H1 (cell line): ENCODE measurements around the gene NAXE. TPM values are rescaled to one million over a fixed set of nuclear protein-coding genes. Genes with fewer than 3 reads are reported as not detected.
A peak's percentile ranks its signal among the peaks of the same experiment; 100 is the strongest.

Experiments used
- CHD1 ChIP-seq: IDR thresholded peaks from 2 replicates; pipeline ENCODE4 v1.6.1; 2012; ENCODE audit warnings: low read depth, low read length, improper control_type of control experiment
- HDAC2 ChIP-seq, 2 experiments: fragments of 300-600 bp in 1 of 2; sonication (generic) in 1 of 2; IDR thresholded peaks; 2 replicates each; pipeline ENCODE4 v1.6.1; 2011 to 2012; ENCODE audit warnings: low read depth in 2 of 2, low read length in 2 of 2, mild to moderate bottlenecking in 2 of 2, moderate library complexity in 2 of 2, borderline replicate concordance in 1 of 2, inconsistent platforms in 1 of 2
- POLR2A ChIP-seq, 2 experiments: IDR thresholded peaks; 1 replicate in 1 of 2; 2 replicates in 1 of 2; pipeline ENCODE4 v1.6.1; 2011; ENCODE audit warnings: low read depth in 2 of 2, low read length in 2 of 2, mild to moderate bottlenecking in 2 of 2; ENCODE audit errors: control extremely low read depth in 1 of 2
- RBBP5 ChIP-seq: IDR thresholded peaks from 2 replicates; pipeline ENCODE4 v1.7.1; 2012; ENCODE audit warnings: low read depth, mild to moderate bottlenecking, inconsistent platforms, low read length, moderate library complexity, borderline replicate concordance
- SP1 ChIP-seq: IDR thresholded peaks from 2 replicates; pipeline ENCODE4 v1.6.1; 2011; ENCODE audit warnings: low read depth, low read length
- SRF ChIP-seq: IDR thresholded peaks from 2 replicates; pipeline ENCODE4 v1.6.1; 2011; ENCODE audit warnings: mild to moderate bottlenecking, low read depth, low read length, moderate library complexity
- SUZ12 ChIP-seq: fragments of 200-600 bp; sonication (generic); IDR thresholded peaks from 2 replicates; pipeline ENCODE4 v1.6.1; 2012; ENCODE audit warnings: mild to moderate bottlenecking, inconsistent platforms, low read length, moderate library complexity, mixed read lengths
- polyA plus RNA-seq, 7 experiments: library from polyadenylated mRNA; depleted of rRNA in 3 of 7; stranded (reverse) in 5 of 7; unstranded in 2 of 7; fragments of >200 nt in 5 of 7; fragments of 200-250 nt in 2 of 7; gene quantifications; 1 replicate in 5 of 7; 2 replicates in 1 of 7; 4 replicates in 1 of 7; pipeline versions ENCODE4 v1.2.1 to v1.2.3, GENCODE V29; 2011 to 2013; ENCODE audit warnings: missing spikeins in 2 of 7, mixed read lengths in 2 of 7
- total RNA-seq: library from RNA; stranded (reverse); fragmentation: NEBNext Ultra II Directional; extraction: Animal tissue kit (Norgen Biotek cat#: 25700); gene quantifications from 2 replicates; pipeline ENCODE4 v1.2.1, GENCODE V29; 2021
- TF ChIP-seq, protein P1 (sequence below): fragments of 300-600 bp; sonication (generic); IDR thresholded peaks from 2 replicates; pipeline ENCODE4 v1.7.1; 2012; ENCODE audit warnings: low read length, moderate library complexity, mild to moderate bottlenecking, inconsistent platforms; ENCODE audit not compliant: insufficient replicate concordance
- TF ChIP-seq, protein P2 (sequence below): IDR thresholded peaks from 2 replicates; pipeline ENCODE4 v1.6.1; 2012; ENCODE audit warnings: inconsistent platforms

The NAXE gene
- total and polyA plus RNA-seq, 2 of the 8 experiments (the other 6 are each of a cell fraction or from before 2014, with no cell fraction given) = 73.1 to 74.3 TPM

GRCh38 chr1:156623946-156624813 is 32.6 kb downstream of the NAXE start (continued):
- TF ChIP-seq, protein P1, sequence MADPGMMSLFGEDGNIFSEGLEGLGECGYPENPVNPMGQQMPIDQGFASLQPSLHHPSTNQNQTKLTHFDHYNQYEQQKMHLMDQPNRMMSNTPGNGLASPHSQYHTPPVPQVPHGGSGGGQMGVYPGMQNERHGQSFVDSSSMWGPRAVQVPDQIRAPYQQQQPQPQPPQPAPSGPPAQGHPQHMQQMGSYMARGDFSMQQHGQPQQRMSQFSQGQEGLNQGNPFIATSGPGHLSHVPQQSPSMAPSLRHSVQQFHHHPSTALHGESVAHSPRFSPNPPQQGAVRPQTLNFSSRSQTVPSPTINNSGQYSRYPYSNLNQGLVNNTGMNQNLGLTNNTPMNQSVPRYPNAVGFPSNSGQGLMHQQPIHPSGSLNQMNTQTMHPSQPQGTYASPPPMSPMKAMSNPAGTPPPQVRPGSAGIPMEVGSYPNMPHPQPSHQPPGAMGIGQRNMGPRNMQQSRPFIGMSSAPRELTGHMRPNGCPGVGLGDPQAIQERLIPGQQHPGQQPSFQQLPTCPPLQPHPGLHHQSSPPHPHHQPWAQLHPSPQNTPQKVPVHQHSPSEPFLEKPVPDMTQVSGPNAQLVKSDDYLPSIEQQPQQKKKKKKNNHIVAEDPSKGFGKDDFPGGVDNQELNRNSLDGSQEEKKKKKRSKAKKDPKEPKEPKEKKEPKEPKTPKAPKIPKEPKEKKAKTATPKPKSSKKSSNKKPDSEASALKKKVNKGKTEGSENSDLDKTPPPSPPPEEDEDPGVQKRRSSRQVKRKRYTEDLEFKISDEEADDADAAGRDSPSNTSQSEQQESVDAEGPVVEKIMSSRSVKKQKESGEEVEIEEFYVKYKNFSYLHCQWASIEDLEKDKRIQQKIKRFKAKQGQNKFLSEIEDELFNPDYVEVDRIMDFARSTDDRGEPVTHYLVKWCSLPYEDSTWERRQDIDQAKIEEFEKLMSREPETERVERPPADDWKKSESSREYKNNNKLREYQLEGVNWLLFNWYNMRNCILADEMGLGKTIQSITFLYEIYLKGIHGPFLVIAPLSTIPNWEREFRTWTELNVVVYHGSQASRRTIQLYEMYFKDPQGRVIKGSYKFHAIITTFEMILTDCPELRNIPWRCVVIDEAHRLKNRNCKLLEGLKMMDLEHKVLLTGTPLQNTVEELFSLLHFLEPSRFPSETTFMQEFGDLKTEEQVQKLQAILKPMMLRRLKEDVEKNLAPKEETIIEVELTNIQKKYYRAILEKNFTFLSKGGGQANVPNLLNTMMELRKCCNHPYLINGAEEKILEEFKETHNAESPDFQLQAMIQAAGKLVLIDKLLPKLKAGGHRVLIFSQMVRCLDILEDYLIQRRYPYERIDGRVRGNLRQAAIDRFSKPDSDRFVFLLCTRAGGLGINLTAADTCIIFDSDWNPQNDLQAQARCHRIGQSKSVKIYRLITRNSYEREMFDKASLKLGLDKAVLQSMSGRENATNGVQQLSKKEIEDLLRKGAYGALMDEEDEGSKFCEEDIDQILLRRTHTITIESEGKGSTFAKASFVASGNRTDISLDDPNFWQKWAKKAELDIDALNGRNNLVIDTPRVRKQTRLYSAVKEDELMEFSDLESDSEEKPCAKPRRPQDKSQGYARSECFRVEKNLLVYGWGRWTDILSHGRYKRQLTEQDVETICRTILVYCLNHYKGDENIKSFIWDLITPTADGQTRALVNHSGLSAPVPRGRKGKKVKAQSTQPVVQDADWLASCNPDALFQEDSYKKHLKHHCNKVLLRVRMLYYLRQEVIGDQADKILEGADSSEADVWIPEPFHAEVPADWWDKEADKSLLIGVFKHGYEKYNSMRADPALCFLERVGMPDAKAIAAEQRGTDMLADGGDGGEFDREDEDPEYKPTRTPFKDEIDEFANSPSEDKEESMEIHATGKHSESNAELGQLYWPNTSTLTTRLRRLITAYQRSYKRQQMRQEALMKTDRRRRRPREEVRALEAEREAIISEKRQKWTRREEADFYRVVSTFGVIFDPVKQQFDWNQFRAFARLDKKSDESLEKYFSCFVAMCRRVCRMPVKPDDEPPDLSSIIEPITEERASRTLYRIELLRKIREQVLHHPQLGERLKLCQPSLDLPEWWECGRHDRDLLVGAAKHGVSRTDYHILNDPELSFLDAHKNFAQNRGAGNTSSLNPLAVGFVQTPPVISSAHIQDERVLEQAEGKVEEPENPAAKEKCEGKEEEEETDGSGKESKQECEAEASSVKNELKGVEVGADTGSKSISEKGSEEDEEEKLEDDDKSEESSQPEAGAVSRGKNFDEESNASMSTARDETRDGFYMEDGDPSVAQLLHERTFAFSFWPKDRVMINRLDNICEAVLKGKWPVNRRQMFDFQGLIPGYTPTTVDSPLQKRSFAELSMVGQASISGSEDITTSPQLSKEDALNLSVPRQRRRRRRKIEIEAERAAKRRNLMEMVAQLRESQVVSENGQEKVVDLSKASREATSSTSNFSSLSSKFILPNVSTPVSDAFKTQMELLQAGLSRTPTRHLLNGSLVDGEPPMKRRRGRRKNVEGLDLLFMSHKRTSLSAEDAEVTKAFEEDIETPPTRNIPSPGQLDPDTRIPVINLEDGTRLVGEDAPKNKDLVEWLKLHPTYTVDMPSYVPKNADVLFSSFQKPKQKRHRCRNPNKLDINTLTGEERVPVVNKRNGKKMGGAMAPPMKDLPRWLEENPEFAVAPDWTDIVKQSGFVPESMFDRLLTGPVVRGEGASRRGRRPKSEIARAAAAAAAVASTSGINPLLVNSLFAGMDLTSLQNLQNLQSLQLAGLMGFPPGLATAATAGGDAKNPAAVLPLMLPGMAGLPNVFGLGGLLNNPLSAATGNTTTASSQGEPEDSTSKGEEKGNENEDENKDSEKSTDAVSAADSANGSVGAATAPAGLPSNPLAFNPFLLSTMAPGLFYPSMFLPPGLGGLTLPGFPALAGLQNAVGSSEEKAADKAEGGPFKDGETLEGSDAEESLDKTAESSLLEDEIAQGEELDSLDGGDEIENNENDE = no peak
- TF ChIP-seq, protein P2, sequence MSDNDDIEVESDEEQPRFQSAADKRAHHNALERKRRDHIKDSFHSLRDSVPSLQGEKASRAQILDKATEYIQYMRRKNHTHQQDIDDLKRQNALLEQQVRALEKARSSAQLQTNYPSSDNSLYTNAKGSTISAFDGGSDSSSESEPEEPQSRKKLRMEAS = peak; percentile 95
- TF ChIP-seq RBBP5 (peak; percentile 86; the same call in 1 of the 2 replicates), SUZ12 (peak; percentile 85), HDAC2 (IDR thresholded peaks at IDR 0.05; ENCODE audit: borderline replicate concordance in 1 of 2, low read depth in 2 of 2, low read length in 2 of 2) (no peak), CHD1 (no peak), SP1 (no peak), POLR2A (IDR thresholded peaks at IDR 0.05; ENCODE audit: control extremely low read depth in 1 of 2, low read depth in 2 of 2, low read length in 2 of 2) (0 out of 3 replicates have a peak, but pooled peaks of 1 of the 2 experiments have one; percentile 24), SRF (peak; percentile 56; the same call in 1 of the 2 replicates)
